ENCODE measurements around the gene MRPL18.

GRCh38 chr6:159777240-159777904 lies 12.9 kb upstream of the MRPL18 start:
- TF ChIP-seq, protein P1, sequence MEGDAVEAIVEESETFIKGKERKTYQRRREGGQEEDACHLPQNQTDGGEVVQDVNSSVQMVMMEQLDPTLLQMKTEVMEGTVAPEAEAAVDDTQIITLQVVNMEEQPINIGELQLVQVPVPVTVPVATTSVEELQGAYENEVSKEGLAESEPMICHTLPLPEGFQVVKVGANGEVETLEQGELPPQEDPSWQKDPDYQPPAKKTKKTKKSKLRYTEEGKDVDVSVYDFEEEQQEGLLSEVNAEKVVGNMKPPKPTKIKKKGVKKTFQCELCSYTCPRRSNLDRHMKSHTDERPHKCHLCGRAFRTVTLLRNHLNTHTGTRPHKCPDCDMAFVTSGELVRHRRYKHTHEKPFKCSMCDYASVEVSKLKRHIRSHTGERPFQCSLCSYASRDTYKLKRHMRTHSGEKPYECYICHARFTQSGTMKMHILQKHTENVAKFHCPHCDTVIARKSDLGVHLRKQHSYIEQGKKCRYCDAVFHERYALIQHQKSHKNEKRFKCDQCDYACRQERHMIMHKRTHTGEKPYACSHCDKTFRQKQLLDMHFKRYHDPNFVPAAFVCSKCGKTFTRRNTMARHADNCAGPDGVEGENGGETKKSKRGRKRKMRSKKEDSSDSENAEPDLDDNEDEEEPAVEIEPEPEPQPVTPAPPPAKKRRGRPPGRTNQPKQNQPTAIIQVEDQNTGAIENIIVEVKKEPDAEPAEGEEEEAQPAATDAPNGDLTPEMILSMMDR (IDR thresholded peaks at IDR 0.05; ENCODE audit: extremely low read depth in 1 of 2, insufficient read depth in 1 of 2, low read depth in 1 of 2, low read length in 2 of 2) = no peak
- TF ChIP-seq POLR2AphosphoS5 (IDR thresholded peaks at IDR 0.05; ENCODE audit: insufficient read depth, low read depth, low read length) (no peak), POLR2A (IDR thresholded peaks at IDR 0.05; ENCODE audit: low read depth, low read length) (no peak), MYC (IDR thresholded peaks at IDR 0.05; ENCODE audit: low read depth, low read length) (no peak), JUN (IDR thresholded peaks at IDR 0.05; ENCODE audit: borderline replicate concordance, insufficient read depth, insufficient read length, low read depth) (no peak), MAX (IDR thresholded peaks at IDR 0.05; ENCODE audit: insufficient read depth, insufficient read length) (no peak), FOS (IDR thresholded peaks at IDR 0.05; ENCODE audit: borderline replicate concordance, insufficient read depth, low read length) (no peak), GATA2 (IDR thresholded peaks at IDR 0.05; ENCODE audit: insufficient read depth, insufficient read length, low read depth, low read length) (no peak), EZH2 (IDR thresholded peaks at IDR 0.05; ENCODE audit: borderline replicate concordance, low read depth, low read length, severe bottlenecking) (no peak)

All from endothelial cell of umbilical vein (primary cell).